DMS79 treated with DMSO at 0.1 percent for 48 hours (cell line): ENCODE results near the gene CDK2.

Source experiments
- DNase-seq: peaks from one replicate; lab custom pipeline; 2025; lab: John Stamatoyannopoulos, UW

The CDK2 gene

GRCh38 chr12:56014205-56014604 is 47.6 kb downstream of the CDK2 start:
- DNase-seq: peak; percentile 70

GRCh38 chr12:56017181-56017580 is 50.6 kb downstream of the CDK2 start:
- no peak for DNase-seq

- no peak for DNase-seq
Observed at GRCh38 chr12:56018356-56018755, 51.7 kb downstream of the CDK2 start.

- peak; percentile 5 for DNase-seq
Observed at GRCh38 chr12:56020423-56021184, 54.0 kb downstream of the CDK2 start, which contains the start of gene IKZF4. IKZF4 (plus strand) TSS chr12:56021043; CDS start chr12:56021494, 451 bp downstream.

- DNase-seq: peak; percentile 2
Observed at GRCh38 chr12:56021889-56022497, 55.4 kb downstream of the CDK2 start.
